D721Med (cell line): ENCODE measurements around the gene MYH6.

Experiments
- DNase-seq: peaks from one replicate; pipeline ENCODE4 v3.0.0; 2011; ENCODE audit warnings: low spot score; ENCODE audit not compliant: insufficient read length
- FAIRE-seq: peaks from 2 replicates; lab custom pipeline; 2011; peaks lifted over from hg19 to GRCh38; lab: Jason Lieb, UNC
- TF ChIP-seq, protein P1 (sequence below): IDR thresholded peaks from 2 replicates; pipeline ENCODE4 v1.5.1; 2012; ENCODE audit warnings: mild to moderate bottlenecking, control low read depth; ENCODE audit not compliant: insufficient read depth; ENCODE audit errors: missing control alignments

The MYH6 gene

DNA sequence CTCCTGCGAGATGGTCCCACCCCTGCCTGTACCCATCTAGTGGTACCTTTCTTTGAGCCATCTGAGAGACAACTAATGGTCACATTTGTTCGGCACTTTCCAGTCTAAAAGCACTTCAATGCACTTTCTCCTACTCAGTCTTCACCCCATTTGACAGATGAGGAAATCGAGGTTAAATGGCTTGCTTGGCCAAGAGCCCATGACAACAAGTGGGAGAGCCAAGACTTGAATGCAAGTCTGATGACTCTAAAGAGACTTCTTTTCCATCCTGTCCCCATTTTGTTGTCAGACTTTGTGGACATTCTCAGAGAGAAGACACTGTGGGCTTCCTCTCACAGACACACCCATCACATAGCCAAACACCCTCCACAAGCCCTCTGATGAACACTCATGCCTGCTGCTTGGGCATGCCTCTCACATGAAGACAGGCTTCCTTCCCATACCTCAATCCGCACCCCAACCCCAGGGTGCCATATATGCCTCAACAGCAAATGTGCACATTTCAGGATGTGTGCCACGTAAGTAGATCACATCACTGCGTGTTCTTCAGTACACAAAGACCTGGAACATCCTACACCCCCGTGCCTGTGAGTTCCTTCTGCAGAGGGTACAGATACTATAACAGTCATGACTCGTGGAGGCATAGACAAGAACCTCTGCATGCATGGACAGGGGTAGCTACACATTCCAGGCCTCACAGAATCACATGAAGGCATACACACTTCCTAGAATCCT is 26.6 kb upstream of the MYH6 start:
- FAIRE-seq (no peak), DNase-seq (no peak)
- TF ChIP-seq, protein P1, sequence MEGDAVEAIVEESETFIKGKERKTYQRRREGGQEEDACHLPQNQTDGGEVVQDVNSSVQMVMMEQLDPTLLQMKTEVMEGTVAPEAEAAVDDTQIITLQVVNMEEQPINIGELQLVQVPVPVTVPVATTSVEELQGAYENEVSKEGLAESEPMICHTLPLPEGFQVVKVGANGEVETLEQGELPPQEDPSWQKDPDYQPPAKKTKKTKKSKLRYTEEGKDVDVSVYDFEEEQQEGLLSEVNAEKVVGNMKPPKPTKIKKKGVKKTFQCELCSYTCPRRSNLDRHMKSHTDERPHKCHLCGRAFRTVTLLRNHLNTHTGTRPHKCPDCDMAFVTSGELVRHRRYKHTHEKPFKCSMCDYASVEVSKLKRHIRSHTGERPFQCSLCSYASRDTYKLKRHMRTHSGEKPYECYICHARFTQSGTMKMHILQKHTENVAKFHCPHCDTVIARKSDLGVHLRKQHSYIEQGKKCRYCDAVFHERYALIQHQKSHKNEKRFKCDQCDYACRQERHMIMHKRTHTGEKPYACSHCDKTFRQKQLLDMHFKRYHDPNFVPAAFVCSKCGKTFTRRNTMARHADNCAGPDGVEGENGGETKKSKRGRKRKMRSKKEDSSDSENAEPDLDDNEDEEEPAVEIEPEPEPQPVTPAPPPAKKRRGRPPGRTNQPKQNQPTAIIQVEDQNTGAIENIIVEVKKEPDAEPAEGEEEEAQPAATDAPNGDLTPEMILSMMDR: no peak

GRCh38 chr14:23433457-23433856 is 25.4 kb upstream of the MYH6 start:
- TF ChIP-seq, protein P1: no peak
- DNase-seq: no peak
- FAIRE-seq: no peak

DNA sequence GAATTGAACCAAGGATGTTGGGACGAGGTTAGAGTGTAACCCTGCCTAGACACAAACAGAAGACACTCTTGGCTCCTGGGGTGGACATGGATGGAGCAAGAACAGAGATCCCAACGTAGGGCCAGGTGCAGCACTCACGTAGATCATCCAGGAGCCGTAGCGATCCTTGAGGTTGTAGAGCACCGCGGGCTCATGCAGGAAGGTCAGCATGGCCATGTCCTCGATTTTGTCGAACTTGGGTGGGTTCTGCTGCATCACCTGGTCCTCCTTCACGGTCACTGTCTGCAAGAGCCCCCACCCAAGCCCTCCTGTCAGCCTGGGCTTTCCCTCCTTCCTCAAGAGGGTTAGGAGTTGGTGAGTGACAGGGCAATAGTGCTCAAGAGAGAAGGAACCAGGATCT is 24.9 kb upstream of the MYH6 start:
- TF ChIP-seq, protein P1: no peak
- no peak for DNase-seq
- no peak for FAIRE-seq

- no peak for DNase-seq
- TF ChIP-seq, protein P1: no peak
- FAIRE-seq: no peak
These were observed 24.2 kb upstream of the MYH6 start for GRCh38 chr14:23432102-23432925.

DNA sequence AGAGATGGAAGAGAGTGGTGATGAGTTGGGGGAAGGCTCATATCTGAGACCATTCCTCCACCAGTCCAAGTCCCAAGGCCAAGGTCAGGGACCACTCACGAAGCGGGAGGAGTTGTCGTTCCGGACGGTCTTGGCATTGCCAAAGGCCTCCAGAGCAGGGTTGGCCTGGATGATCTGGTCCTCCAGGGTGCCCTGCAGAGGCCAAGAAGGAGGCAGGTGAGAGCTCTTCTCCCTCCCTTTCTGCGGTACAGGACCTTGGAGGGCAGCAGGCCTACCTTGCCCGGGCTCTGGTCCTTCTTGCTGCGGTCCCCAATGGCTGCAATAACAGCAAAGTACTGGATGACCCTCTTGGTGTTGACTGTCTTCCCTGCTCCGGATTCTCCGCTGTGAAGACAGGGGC is 23.4 kb upstream of the MYH6 start:
- TF ChIP-seq, protein P1: no peak
- DNase-seq: no peak
- FAIRE-seq: no peak

DNA sequence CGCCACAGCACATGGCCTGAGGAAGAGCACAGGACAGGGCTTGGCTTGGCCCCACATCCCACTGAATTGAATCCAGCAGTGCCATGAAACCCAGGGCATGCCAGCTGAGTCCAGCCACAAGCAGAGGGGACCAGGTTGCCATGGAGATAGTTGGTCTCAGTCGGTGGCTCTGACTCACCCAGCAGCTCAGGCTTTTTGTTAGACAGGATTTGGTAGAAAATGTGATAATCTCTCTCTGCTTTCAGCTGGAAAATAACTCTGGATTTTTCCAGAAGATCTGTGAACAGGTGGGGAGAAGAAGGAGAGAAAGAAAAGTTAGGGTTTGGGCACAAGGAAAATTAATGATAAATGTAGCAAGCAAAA is 22.6 kb upstream of the MYH6 start:
- DNase-seq (no peak), FAIRE-seq (no peak)
- TF ChIP-seq, protein P1: no peak

DNA sequence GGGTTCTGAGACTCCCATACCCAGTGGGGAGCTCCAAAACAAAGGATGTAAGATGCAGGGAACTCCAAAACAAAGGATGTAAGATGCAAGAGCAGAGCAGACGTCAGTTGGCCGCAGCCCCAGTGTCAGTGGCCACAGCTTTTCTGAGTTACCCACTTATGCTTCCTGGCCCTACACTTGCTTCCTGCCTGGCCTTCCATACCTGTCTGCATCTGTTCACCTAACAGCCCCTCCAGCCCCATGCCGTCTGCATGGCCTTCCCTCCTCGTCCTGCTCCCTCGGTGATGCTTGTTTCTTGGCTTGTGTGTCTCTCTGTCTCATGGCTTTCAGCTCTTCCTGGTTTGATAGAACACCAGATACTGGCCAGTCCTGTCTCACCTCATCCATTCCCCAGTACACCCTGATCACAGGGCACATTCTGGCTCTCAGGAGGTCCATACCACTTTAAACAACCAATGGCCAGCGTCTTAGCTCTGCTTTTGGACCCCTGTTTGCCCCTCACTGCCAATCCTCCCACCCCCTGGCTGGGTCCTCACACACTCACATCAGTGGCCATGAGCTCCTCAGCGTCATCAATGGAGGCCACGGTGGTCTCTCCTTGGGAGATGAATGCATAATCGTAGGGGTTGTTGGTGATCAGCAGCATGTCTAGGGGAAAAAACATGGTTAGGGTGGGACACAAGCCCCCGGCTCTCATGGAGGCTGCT is 22.1 kb upstream of the MYH6 start:
- no peak for FAIRE-seq
- no peak for DNase-seq
- TF ChIP-seq, protein P1: no peak
